H1 (cell line): Measurements from ENCODE around the gene PJVK. TPM values are rescaled to one million over a fixed set of nuclear protein-coding genes. Genes with fewer than 3 reads are reported as not detected.

Experiments used
- CTCF ChIA-PET: fragments of 300-600 bp; sonication (Branson Sonifier 250); formaldehyde crosslinking; loops from one replicate; lab custom pipeline; 2021; ENCODE audit not compliant: partially characterized antibody; lab: Charles Lee
- POLR2A ChIA-PET: fragments of 300-600 bp; sonication (Branson Sonifier 250); formaldehyde crosslinking; loops from one replicate; lab custom pipeline; 2021; ENCODE audit warnings: inconsistent platforms; ENCODE audit not compliant: partially characterized antibody; lab: Charles Lee
- DNase-seq, 2 experiments: peaks; one replicate each; pipeline versions ENCODE4 v3.0.0 to v3.0.0-alpha.2; 2010 to 2022; ENCODE audit warnings: low spot score in 2 of 2, low read depth in 1 of 2, mixed read lengths in 1 of 2
- FAIRE-seq: peaks from 2 replicates; lab custom pipeline; 2011; peaks lifted over from hg19 to GRCh38; lab: Jason Lieb, UNC
- H2AFZ ChIP-seq: 2 replicates; pipeline ENCODE4 v1.8.1; 2012; ENCODE audit warnings: low read length, inconsistent platforms
- H2AK5ac ChIP-seq: 2 replicates; pipeline ENCODE4 v1.6.1; 2013; ENCODE audit warnings: low read depth, low read length
- H2BK120ac ChIP-seq: replicated peaks from 2 replicates; pipeline ENCODE3; 2013; ENCODE audit warnings: low read depth, low read length, inconsistent platforms
- H2BK12ac ChIP-seq: 2 replicates; pipeline ENCODE4 v1.6.1; 2013; ENCODE audit warnings: low read depth, low read length
- H2BK15ac ChIP-seq: 2 replicates; pipeline ENCODE4 v1.6.1; 2013; ENCODE audit warnings: low read length
- H2BK20ac ChIP-seq: 2 replicates; pipeline ENCODE4 v1.6.1; 2013; ENCODE audit warnings: low read length
- H2BK5ac ChIP-seq: 2 replicates; pipeline ENCODE4 v1.6.1; 2013; ENCODE audit warnings: low read depth, low read length
- H3K14ac ChIP-seq: 2 replicates; pipeline ENCODE4 v1.6.1; 2013; ENCODE audit warnings: inconsistent platforms; ENCODE audit not compliant: insufficient read length
- H3K18ac ChIP-seq: 2 replicates; pipeline ENCODE4 v1.6.1; 2013; ENCODE audit warnings: low read length; ENCODE audit errors: extremely low read depth
- H3K23ac ChIP-seq: 2 replicates; pipeline ENCODE4 v1.6.1; 2013; ENCODE audit warnings: inconsistent platforms; ENCODE audit not compliant: insufficient read length
- H3K23me2 ChIP-seq: 2 replicates; pipeline ENCODE4 v1.6.1; 2013; ENCODE audit warnings: low read depth, low read length
- H3K27ac ChIP-seq: 2 replicates; pipeline ENCODE4 v1.6.1; 2011; ENCODE audit warnings: low read depth, low read length, inconsistent platforms
- H3K27me3 ChIP-seq, 4 experiments: replicated peaks in 1 of 4; 1 replicate in 1 of 4; 2 replicates in 3 of 4; pipeline versions ENCODE4 v1.6.1 to v1.8.1; 2011 to 2013; ENCODE audit warnings: low read length in 3 of 4, mild to moderate bottlenecking in 3 of 4, inconsistent platforms in 2 of 4, mixed read lengths in 2 of 4, moderate library complexity in 1 of 4; ENCODE audit not compliant: control insufficient read depth in 3 of 4, insufficient read depth in 3 of 4; ENCODE audit errors: extremely low read depth in 1 of 4
- H3K36me3 ChIP-seq, 4 experiments: 2 replicates each; pipeline versions ENCODE4 v1.6.1 to v1.8.1; 2011 to 2013; ENCODE audit warnings: mild to moderate bottlenecking in 4 of 4, low read length in 3 of 4, moderate library complexity in 2 of 4, control low read depth in 1 of 4, inconsistent platforms in 1 of 4; ENCODE audit not compliant: insufficient read depth in 4 of 4, control insufficient read depth in 2 of 4
- H3K4ac ChIP-seq: replicated peaks from 2 replicates; pipeline ENCODE3; 2013; ENCODE audit warnings: low read length, low read depth, mixed read lengths, inconsistent platforms; ENCODE audit not compliant: insufficient read length
- H3K4me1 ChIP-seq, 4 experiments: replicated peaks in 1 of 4; 1 replicate in 1 of 4; 2 replicates in 3 of 4; pipeline versions ENCODE4 v1.6.1 to v1.8.1; 2011 to 2013; ENCODE audit warnings: low read length in 3 of 4, inconsistent platforms in 2 of 4, mixed read lengths in 1 of 4; ENCODE audit not compliant: insufficient read depth in 4 of 4, control insufficient read depth in 3 of 4
- H3K4me2 ChIP-seq, 2 experiments: 2 replicates each; pipeline versions ENCODE4 v1.6.1 to v1.8.1; 2011 to 2013; ENCODE audit warnings: low read depth in 2 of 2, low read length in 2 of 2, control low read depth in 1 of 2, inconsistent platforms in 1 of 2, mild to moderate bottlenecking in 1 of 2; ENCODE audit not compliant: insufficient read depth in 1 of 2
- H3K4me3 ChIP-seq, 4 experiments: fragments of 200-600, 300-600 bp in 1 of 4; sonication (generic), shearing (Covaris generic), sonication (Bioruptor Twin) in 1 of 4; 2 replicates each; pipeline versions ENCODE4 v1.5.1 to v1.8.1; 2011 to 2016; ENCODE audit warnings: low read length in 4 of 4, low read depth in 3 of 4, control low read depth in 2 of 4, inconsistent platforms in 2 of 4, mild to moderate bottlenecking in 2 of 4, mixed read lengths in 1 of 4, moderate library complexity in 1 of 4; ENCODE audit not compliant: insufficient read depth in 2 of 4; ENCODE audit errors: extremely low read depth in 1 of 4
- H3K56ac ChIP-seq: replicated peaks from 2 replicates; pipeline ENCODE3; 2013; ENCODE audit warnings: low read depth, mild to moderate bottlenecking, mixed read lengths, low read length, inconsistent platforms; ENCODE audit not compliant: insufficient read length
- H3K79me1 ChIP-seq: 2 replicates; pipeline ENCODE4 v1.6.1; 2013; ENCODE audit warnings: low read depth, low read length, control low read depth
- H3K79me2 ChIP-seq, 2 experiments: 2 replicates each; pipeline versions ENCODE4 v1.6.1 to v1.8.1; 2012 to 2013; ENCODE audit warnings: low read length in 2 of 2, mild to moderate bottlenecking in 2 of 2, inconsistent platforms in 1 of 2; ENCODE audit not compliant: insufficient read depth in 2 of 2, control insufficient read depth in 1 of 2
- H3K9ac ChIP-seq, 4 experiments: replicated peaks in 1 of 4; 1 replicate in 1 of 4; 2 replicates in 3 of 4; pipeline versions ENCODE4 v1.6.1 to v1.8.1; 2011 to 2013; ENCODE audit warnings: low read depth in 3 of 4, low read length in 3 of 4, control low read depth in 2 of 4, mild to moderate bottlenecking in 2 of 4, moderate library complexity in 2 of 4, inconsistent platforms in 1 of 4; ENCODE audit errors: extremely low read depth in 1 of 4
- H3K9me3 ChIP-seq, 2 experiments: 2 replicates each; pipeline versions ENCODE4 v1.6.1 to v1.8.1; 2012 to 2013; ENCODE audit warnings: mild to moderate bottlenecking in 2 of 2, moderate library complexity in 2 of 2, control low read depth in 1 of 2, inconsistent platforms in 1 of 2, low read depth in 1 of 2, low read length in 1 of 2, mixed read lengths in 1 of 2; ENCODE audit not compliant: insufficient read depth in 2 of 2
- H4K20me1 ChIP-seq, 2 experiments: replicated peaks in 1 of 2; 2 replicates each; pipeline versions ENCODE3 to v1.8.1; 2011 to 2013; ENCODE audit warnings: inconsistent platforms in 2 of 2, low read length in 2 of 2, mild to moderate bottlenecking in 1 of 2; ENCODE audit not compliant: insufficient read depth in 2 of 2, control insufficient read depth in 1 of 2
- H4K5ac ChIP-seq: 2 replicates; pipeline ENCODE4 v1.6.1; 2013; ENCODE audit warnings: low read length, low read depth, mixed read lengths, inconsistent platforms; ENCODE audit not compliant: insufficient read length
- H4K8ac ChIP-seq: 2 replicates; pipeline ENCODE4 v1.8.0; 2013; ENCODE audit warnings: mild to moderate bottlenecking, moderate library complexity, low read length, inconsistent platforms; ENCODE audit not compliant: insufficient read depth; ENCODE audit errors: extremely low read depth
- H4K91ac ChIP-seq: replicated peaks from 2 replicates; pipeline ENCODE3; 2013; ENCODE audit warnings: low read length, mixed read lengths, inconsistent platforms; ENCODE audit not compliant: insufficient read length
- ASH2L ChIP-seq: fragments of 200-600, 300-600 bp; sonication (generic); IDR thresholded peaks from one replicate; pipeline ENCODE4 v1.7.1; 2017; ENCODE audit warnings: low read length
- CBX5 ChIP-seq: fragments of 300-800, 300-1000 bp; sonication (generic); IDR thresholded peaks from 2 replicates; pipeline ENCODE4 v1.7.1; 2016; ENCODE audit warnings: antibody characterized with exemption, low read length, low read depth
- CEBPB ChIP-seq: IDR thresholded peaks from 2 replicates; pipeline ENCODE4 v1.6.1; 2012; ENCODE audit warnings: low read depth, low read length
- EP300 ChIP-seq, 2 experiments: IDR thresholded peaks; 1 replicate in 1 of 2; 2 replicates in 1 of 2; pipeline ENCODE4 v1.6.1; 2011 to 2012; ENCODE audit warnings: low read depth in 2 of 2, low read length in 2 of 2, mild to moderate bottlenecking in 2 of 2, borderline replicate concordance in 1 of 2, inconsistent platforms in 1 of 2, moderate library complexity in 1 of 2
- GTF2F1 ChIP-seq: IDR thresholded peaks from 2 replicates; pipeline ENCODE4 v1.6.1; 2012; ENCODE audit warnings: low read depth, low read length, improper control_type of control experiment, borderline replicate concordance
- KDM4A ChIP-seq: IDR thresholded peaks from one replicate; pipeline ENCODE4 v1.7.1; 2012; ENCODE audit warnings: low read depth, mild to moderate bottlenecking, moderate library complexity, low read length, inconsistent platforms; ENCODE audit not compliant: severe bottlenecking
- MAFK ChIP-seq: IDR thresholded peaks from 2 replicates; pipeline ENCODE4 v1.6.1; 2012; ENCODE audit warnings: low read depth, mild to moderate bottlenecking, improper control_type of control experiment, low read length
- SAP30 ChIP-seq: fragments of 300-600 bp; sonication (generic); IDR thresholded peaks from 2 replicates; pipeline ENCODE4 v1.7.1; 2012; ENCODE audit warnings: low read length, moderate library complexity, mild to moderate bottlenecking, inconsistent platforms; ENCODE audit not compliant: insufficient read depth, insufficient replicate concordance
- SP1 ChIP-seq: IDR thresholded peaks from 2 replicates; pipeline ENCODE4 v1.6.1; 2011; ENCODE audit warnings: low read depth, low read length
- TBP ChIP-seq: IDR thresholded peaks from 2 replicates; pipeline ENCODE4 v1.6.1; 2011; ENCODE audit warnings: low read depth, low read length, improper control_type of control experiment
- WGBS, 2 experiments: shearing (Covaris generic) in 1 of 2; methylation state at CpG; one replicate each; pipeline versions ENCODE4 v1.1.6 to v1.1.7; 2013 to 2015; ENCODE audit warnings: low lambda C conversion rate in 2 of 2, mixed read lengths in 2 of 2, inconsistent platforms in 1 of 2, low coverage in 1 of 2, missing lambda C conversion rate in 1 of 2; ENCODE audit not compliant: insufficient replicate concordance in 2 of 2, insufficient coverage in 1 of 2, insufficient read length in 1 of 2; ENCODE audit errors: extremely low coverage in 1 of 2, missing lambda C conversion rate in 1 of 2; 5-methylcytosine and 5-hydroxymethylcytosine counted together
- polyA plus RNA-seq, 7 experiments: library from polyadenylated mRNA; depleted of rRNA in 3 of 7; stranded (reverse) in 5 of 7; unstranded in 2 of 7; fragments of >200 nt in 5 of 7; fragments of 200-250 nt in 2 of 7; gene quantifications; 1 replicate in 5 of 7; 2 replicates in 1 of 7; 4 replicates in 1 of 7; pipeline versions ENCODE4 v1.2.1 to v1.2.3, GENCODE V29; 2011 to 2013; ENCODE audit warnings: missing spikeins in 2 of 7, mixed read lengths in 2 of 7
- total RNA-seq: library from RNA; stranded (reverse); fragmentation: NEBNext Ultra II Directional; extraction: Animal tissue kit (Norgen Biotek cat#: 25700); gene quantifications from 2 replicates; pipeline ENCODE4 v1.2.1, GENCODE V29; 2021
- TF ChIP-seq, protein P1 (sequence below): IDR thresholded peaks from 2 replicates; pipeline ENCODE4 v1.6.1; 2012; ENCODE audit warnings: inconsistent platforms
- TF ChIP-seq, protein P2 (sequence below): IDR thresholded peaks from 2 replicates; pipeline ENCODE4 v1.6.1; 2012; ENCODE audit warnings: inconsistent platforms

Gene PJVK
- total and polyA plus RNA-seq, 2 of the 8 experiments (the other 6 are each of a cell fraction or from before 2014, with no cell fraction given), result 2.4 to 2.8 TPM

DNA sequence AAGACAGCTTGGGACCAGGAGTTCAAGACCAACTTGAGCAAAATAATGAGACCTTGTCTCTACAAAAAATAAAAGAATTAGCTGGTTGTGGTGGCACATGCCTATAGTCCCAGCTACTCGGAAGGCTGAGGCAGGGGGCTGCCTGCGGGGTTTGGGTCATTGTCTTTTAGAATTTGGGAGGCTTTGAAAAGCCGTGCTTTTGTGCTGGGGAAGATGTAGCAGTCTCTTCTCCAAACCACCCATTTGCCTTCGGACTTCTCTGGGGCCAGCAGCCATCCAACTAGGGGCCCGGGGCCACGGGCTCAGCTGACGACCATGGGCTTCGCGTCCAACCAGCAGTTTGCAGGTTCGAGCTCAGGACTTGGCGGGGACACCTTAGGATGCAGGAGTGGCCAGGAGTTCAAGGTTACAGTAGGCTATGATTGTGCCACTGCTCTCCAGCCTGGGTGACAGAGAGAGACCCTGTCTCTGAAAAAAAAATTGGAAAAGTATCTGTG is 6.3 kb downstream of the PJVK start:
- H4K20me1 ChIP-seq, result no peaks in the 10 kb centered on the region
- H3K4me3 ChIP-seq, result no peak overlapping the region
- ChIA-PET CTCF (interaction anchor here (0.9 kb wide), 1 partner anchor 12 kb away, joined by 3 read pairs; no protein-coding TSS in a partner anchor), POLR2A (interaction anchor here (1.7 kb wide), 1 partner anchor 8 kb away, joined by 3 read pairs; no protein-coding TSS in a partner anchor)
- no peak overlapping the region for H2BK5ac ChIP-seq
- DNase-seq, result no peak
- H2AK5ac ChIP-seq, result no peak overlapping the region
- no peak overlapping the region for H4K5ac ChIP-seq
- FAIRE-seq, result no peak
- no peak overlapping the region for H3K14ac ChIP-seq
- no peak overlapping the region for H2BK20ac ChIP-seq
- H3K27ac ChIP-seq, result no peak overlapping the region
- H2BK12ac ChIP-seq, result no peak overlapping the region
- no peaks in the 10 kb centered on the region for H3K79me2 ChIP-seq
- no peak overlapping the region for H3K4ac ChIP-seq
- H3K9me3 ChIP-seq, result no peaks in the 10 kb centered on the region
- H3K23me2 ChIP-seq, result no peaks in the 10 kb centered on the region
- H2BK120ac ChIP-seq, result no peak overlapping the region
- no peak overlapping the region for H3K9ac ChIP-seq
- H4K91ac ChIP-seq, result no peak overlapping the region
- H3K79me1 ChIP-seq, result no peaks in the 10 kb centered on the region
- WGBS, 2 experiments, result 92% methylated on average over 11 of the region's 11 CpGs; no CpG with 5 or more reads in 1 of the 2 experiments
- H3K18ac ChIP-seq, result no peak overlapping the region
- no peak overlapping the region for H3K23ac ChIP-seq
- peak overlapping the region; percentile 25; the same call in 1 of the 2 replicates for H4K8ac ChIP-seq
- H3K36me3 ChIP-seq, result no peaks in the 10 kb centered on the region
- no peak overlapping the region for H2BK15ac ChIP-seq
- no peaks in the 10 kb centered on the region for H3K27me3 ChIP-seq
- H2AFZ ChIP-seq, result no peak overlapping the region
- H3K4me1 ChIP-seq, result no peaks in the 10 kb centered on the region
- no peak overlapping the region for H3K56ac ChIP-seq
- H3K4me2 ChIP-seq, result no peak overlapping the region
- no peak for TF ChIP-seq ASH2L
- TF ChIP-seq EP300 (IDR thresholded peaks at IDR 0.05; ENCODE audit: borderline replicate concordance in 1 of 2, low read depth in 2 of 2, low read length in 2 of 2), result no peak
- TF ChIP-seq TBP, result no peak
- no peak for TF ChIP-seq SAP30
- TF ChIP-seq, protein P1, sequence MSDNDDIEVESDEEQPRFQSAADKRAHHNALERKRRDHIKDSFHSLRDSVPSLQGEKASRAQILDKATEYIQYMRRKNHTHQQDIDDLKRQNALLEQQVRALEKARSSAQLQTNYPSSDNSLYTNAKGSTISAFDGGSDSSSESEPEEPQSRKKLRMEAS, result no peak
- TF ChIP-seq, protein P2, sequence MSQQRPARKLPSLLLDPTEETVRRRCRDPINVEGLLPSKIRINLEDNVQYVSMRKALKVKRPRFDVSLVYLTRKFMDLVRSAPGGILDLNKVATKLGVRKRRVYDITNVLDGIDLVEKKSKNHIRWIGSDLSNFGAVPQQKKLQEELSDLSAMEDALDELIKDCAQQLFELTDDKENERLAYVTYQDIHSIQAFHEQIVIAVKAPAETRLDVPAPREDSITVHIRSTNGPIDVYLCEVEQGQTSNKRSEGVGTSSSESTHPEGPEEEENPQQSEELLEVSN, result no peak
- TF ChIP-seq GTF2F1, result no peak
- TF ChIP-seq SP1, result no peak
- no peak for TF ChIP-seq CBX5
- TF ChIP-seq KDM4A, result no peak
- TF ChIP-seq MAFK, result no peak
- no peak for TF ChIP-seq CEBPB
